Measurements from ENCODE around the gene SORCS2.

- TF ChIP-seq CTCF (IDR thresholded peaks at IDR 0.05) (no peak), POLR2A (IDR thresholded peaks at IDR 0.05) (no peak)
Measured at GRCh38 chr4:7415927-7416686, 223.8 kb downstream of the SORCS2 start.

Data from right lobe of liver (tissue), 4 donors.